Activated naive CD4-positive, alpha-beta T cell treated with anti-CD3 and anti-CD28 coated beads for 36 hours (primary cell): ENCODE measurements around the gene ZNF362. TPM values are rescaled to one million over a fixed set of nuclear protein-coding genes. Genes with fewer than 3 reads are reported as not detected.

Experiments used
- CTCF ChIA-PET: fragments of 350-600 bp; sonication (Branson Sonifier 250); formaldehyde crosslinking; loops from one replicate; lab custom pipeline; 2021; ENCODE audit warnings: antibody characterized with exemption; lab: Charles Lee
- DNase-seq: peaks from one replicate; pipeline ENCODE4 v3.0.0-alpha.2; 2020
- H3K27ac Mint-ChIP-seq: one replicate; pipeline ENCODE4 v1.8.0; 2021; ENCODE audit warnings: mild to moderate bottlenecking, mixed read lengths
- H3K27me3 Mint-ChIP-seq: one replicate; pipeline ENCODE4 v1.8.0; 2021; ENCODE audit warnings: low read depth, mixed read lengths
- H3K36me3 Mint-ChIP-seq: one replicate; pipeline ENCODE4 v1.8.0; 2021; ENCODE audit warnings: low read depth, mixed read lengths
- H3K4me1 Mint-ChIP-seq: one replicate; pipeline ENCODE4 v1.8.0; 2021; ENCODE audit warnings: low read depth, mixed read lengths
- H3K4me3 Mint-ChIP-seq: one replicate; pipeline ENCODE4 v1.8.0; 2021; ENCODE audit warnings: mild to moderate bottlenecking, moderate library complexity, mixed read lengths
- H3K9me3 Mint-ChIP-seq: one replicate; pipeline ENCODE4 v1.8.0; 2021; ENCODE audit warnings: mixed read lengths
- intact Hi-C: fragments of 100-400 bp; cut with micrococcal nuclease; formaldehyde crosslinking; loops from one replicate; pipeline ENCODE4 v1.15.1; 2023
- microRNA-seq: library from miRNA; unstranded; fragments of <30 nt; microRNA quantifications from one replicate; pipeline ENCODE4 v1.2.0, GENCODE V29; 2022; ENCODE audit warnings: borderline microRNAs expressed, borderline replicate concordance
- total RNA-seq, 2 experiments: library from RNA; stranded (reverse); gene quantifications; one replicate each; pipeline ENCODE4 v1.2.3, GENCODE V29; 2021

The ZNF362 gene
- total RNA-seq, 2 experiments from 2014 or later: 8.1 to 8.8 TPM

DNA sequence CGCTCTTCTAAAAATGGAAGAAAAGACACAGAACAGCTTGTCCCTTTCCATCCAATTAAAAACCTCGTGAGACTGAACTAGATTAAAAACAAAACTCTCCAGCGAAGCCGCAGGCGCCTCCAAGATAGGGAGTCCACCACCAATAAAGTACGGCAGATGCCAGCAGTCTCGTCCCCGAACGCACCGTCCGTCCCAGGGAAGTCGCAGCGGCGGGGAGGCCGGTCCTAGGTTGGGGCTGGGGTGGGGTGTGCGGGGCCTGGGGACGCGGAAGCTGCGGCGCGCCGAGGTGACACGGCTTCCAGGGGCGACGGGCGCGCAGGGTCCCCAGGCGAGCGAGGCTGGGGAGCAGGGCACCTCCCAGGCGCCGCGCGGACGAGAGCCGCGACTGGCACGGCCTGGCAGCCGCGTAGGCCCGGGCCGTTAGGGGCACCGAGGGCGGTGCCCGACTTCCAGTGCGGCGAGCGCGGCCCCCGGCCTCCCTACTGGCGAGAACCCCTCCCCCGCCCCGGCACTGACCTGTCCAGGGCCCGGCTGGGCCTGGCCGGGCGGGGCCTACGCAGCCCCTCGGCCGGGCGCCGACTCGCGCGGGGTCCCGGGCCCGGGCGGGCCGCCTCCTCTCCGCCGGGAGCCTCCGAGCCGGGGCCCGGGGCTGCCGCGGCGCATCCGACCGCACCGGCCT, 92.9 kb downstream of the ZNF362 start:
- peaks cover 45% of the 10 kb centered on the region for H3K4me1 Mint-ChIP-seq
- peaks cover 8% of the 10 kb centered on the region for H3K36me3 Mint-ChIP-seq
- H3K27me3 Mint-ChIP-seq: no peaks in the 10 kb centered on the region
- intact Hi-C loops: loop anchor here (1.0 to 5.0 kb wide), 5 partner anchors 52 to 268 kb away; partner anchors contain the start of genes AZIN2, TRIM62, ZNF362 and ZSCAN20
- CTCF ChIA-PET: interaction anchor here (2.3 kb wide), 1 partner anchor 54 kb away, joined by 8 read pairs; no protein-coding TSS in a partner anchor
- H3K27ac Mint-ChIP-seq: peak overlapping the region; percentile 82
- H3K9me3 Mint-ChIP-seq: no peaks in the 10 kb centered on the region
- peak; percentile 62 for DNase-seq
- peak overlapping the region; percentile 91 for H3K4me3 Mint-ChIP-seq

DNA sequence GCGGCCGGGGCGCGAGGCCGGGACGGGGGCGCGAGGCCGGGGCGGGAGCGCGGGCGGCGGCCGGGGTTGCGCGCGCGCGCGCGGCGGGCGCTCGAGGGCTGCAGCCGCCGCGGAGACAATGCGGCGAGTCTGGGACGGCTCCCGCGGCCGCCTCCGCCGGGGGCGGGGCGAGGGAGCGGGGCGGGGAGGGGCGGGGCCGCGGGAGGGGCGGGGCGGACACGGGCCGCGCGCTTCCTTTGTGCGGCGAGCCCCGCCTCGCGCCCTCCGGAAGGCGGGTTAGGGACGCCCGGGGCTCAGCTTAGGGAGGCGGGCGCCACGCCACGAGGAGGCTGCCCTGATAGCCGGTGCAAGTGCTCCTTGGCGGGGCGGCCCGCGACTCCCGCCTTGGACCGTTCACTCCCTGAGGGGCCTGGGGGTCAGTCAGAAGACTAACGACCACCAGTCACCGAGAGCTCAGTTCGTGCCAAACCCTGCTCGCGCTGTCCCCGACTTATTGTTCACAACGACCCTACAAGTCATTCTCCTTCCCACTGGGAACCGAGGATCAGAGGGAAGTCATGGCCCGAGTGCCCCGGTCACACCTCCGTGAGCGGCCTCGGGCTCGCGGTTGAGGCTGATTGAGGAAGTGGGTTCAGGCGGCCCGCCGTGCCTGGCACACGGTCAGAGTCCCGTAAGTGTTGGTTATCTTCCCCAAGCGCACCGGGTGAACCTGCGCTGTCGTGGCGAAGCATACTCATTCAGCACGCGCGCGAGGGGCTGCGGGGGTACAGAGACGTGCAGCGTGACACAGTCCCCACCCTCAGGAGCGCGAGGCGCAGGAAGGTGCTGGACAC, 93.7 kb downstream of the ZNF362 start:
- CTCF ChIA-PET: interaction anchor here (1.3 to 2.3 kb wide), 2 partner anchors 55 to 122 kb away, joined by 5 to 8 read pairs; partner anchors contain the start of gene ZSCAN20
- H3K4me1 Mint-ChIP-seq: peaks cover 45% of the 10 kb centered on the region

More for the DNA sequence above, 93.7 kb downstream of the ZNF362 start:
- Mint-ChIP-seq H3K36me3 (peaks cover 8% of the 10 kb centered on the region), H3K9me3 (no peaks in the 10 kb centered on the region), H3K4me3 (peak overlapping the region; percentile 89), H3K27me3 (no peaks in the 10 kb centered on the region), H3K27ac (peak overlapping the region; percentile 84)
- intact Hi-C loops: loop anchor here (1.0 to 5.0 kb wide), 6 partner anchors 53 to 269 kb away; partner anchors contain the start of genes AZIN2, TRIM62, ZNF362 and ZSCAN20
- peak; percentile 76 for DNase-seq

Small RNA genes lying within 50 kb of the gene (microRNA-seq; reads per million reads assigned to microRNA genes)
- gene MIR3605: 13.7 reads per million, percentile 28 among the genes with 10 or more reads in this experiment

Other genes starting within 250 kb of the ZNF362 start
- 100 to 1,000 TPM; 311 to 328 TPM for gene AK2, start 219.6 kb upstream of the ZNF362 start, total RNA-seq
- 1 to 10 TPM; 1.5 to 1.6 TPM for gene AZIN2, start 175.3 kb upstream of the ZNF362 start, total RNA-seq
- gene TRIM62, start 74.4 kb upstream of the ZNF362 start, total RNA-seq: 1 to 10 TPM; 1.5 TPM
- gene A3GALT2, start 64.6 kb downstream of the ZNF362 start, total RNA-seq: not detected
- 10 to 100 TPM; 15.6 to 15.9 TPM for gene PHC2, start 174.6 kb downstream of the ZNF362 start, total RNA-seq
- gene ZSCAN20, start 216.2 kb downstream of the ZNF362 start, total RNA-seq: 1 to 10 TPM; 2.5 to 2.6 TPM